Endometrium (tissue), 2 donors: ENCODE data around the gene ARHGAP8.

Experiments
- FAIRE-seq: peaks from 2 replicates; lab custom pipeline; 2012; peaks lifted over from hg19 to GRCh38; lab: Jason Lieb, UNC
- donor health status: control.
- donor health status: control.

The ARHGAP8 gene

DNA sequence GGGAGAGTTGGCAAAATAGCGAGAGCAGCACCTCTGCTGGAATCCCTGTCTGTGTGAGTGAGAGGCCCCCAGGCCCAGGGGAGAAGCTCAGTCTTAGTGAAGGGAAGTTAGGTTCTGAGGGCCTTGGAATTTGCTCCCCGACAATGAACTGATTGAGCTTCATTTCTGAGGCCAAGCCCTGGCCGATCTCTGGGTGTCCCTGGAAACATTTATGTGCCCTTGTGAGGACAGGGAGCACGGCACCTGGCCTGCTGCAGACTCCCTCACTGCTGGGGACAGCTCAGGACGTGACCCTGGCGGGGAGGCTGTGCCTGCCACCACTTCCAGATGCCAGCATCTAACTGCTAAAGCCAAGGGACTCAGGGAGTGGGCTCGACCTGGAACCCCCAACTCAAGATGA is 52.0 kb downstream of the ARHGAP8 start:
- FAIRE-seq: no peak

- no peak for FAIRE-seq
Measured at GRCh38 chr22:44805711-44806110, 53.3 kb downstream of the ARHGAP8 start.

GRCh38 chr22:44807232-44807631 is 54.9 kb downstream of the ARHGAP8 start:
- no peak for FAIRE-seq

DNA sequence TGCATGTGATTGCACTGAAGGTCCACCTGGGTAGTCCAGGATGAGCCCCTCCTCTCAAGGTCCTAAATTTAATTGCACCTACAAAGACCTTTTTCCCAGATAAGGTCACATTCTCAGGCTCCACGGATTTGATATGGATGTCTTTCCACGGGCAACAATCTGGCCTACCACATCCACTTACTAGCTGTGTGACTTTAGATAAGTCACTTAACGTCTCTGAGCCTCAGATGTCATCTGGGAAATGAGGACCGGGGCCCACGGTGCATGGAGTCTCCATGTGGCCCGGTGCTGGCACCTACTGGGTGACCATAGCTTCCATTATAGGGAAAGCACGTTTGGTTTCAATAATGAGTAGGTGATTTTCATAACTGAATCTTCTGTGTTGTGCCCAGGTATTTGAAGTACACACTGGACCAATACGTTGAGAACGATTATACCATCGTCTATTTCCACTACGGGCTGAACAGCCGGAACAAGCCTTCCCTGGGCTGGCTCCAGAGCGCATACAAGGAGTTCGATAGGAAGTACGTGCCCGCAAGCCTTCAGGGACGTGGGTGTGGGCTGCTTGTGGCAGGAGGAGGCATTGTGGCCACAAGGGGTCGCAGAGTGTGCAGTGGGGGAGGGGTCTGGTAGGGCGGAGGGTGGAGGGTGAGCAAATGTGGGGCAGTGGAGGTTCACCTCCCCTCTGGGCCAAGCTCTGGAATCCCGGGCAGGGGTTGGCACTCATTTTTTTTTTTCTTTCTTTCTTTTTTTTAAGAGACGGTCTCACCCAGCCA is 55.7 kb downstream of the ARHGAP8 start:
- FAIRE-seq: no peak

GRCh38 chr22:44809456-44809855 is 57.1 kb downstream of the ARHGAP8 start:
- no peak for FAIRE-seq

DNA sequence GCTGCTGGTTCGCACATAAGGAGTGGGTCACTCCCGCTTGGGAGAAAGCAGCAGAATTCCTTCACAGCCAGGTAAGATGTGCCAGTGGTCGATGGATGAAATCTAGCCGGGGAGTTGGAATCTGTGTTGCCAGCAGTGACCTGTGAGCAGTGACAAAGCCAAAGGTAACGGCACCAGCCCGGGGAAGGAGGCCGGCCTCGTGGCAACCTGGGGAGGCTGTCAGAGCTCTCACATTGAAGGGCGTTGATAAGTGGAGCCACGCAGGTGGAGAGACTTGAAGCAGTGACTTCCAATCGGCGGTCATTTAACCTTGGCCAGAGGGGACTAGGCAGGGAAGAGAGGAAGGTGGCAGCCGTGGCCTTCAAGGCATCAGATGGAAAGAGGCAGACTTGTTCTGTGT is 58.8 kb downstream of the ARHGAP8 start:
- no peak for FAIRE-seq

- no peak for FAIRE-seq
Measured at GRCh38 chr22:44813416-44813815, 61.0 kb downstream of the ARHGAP8 start.

DNA sequence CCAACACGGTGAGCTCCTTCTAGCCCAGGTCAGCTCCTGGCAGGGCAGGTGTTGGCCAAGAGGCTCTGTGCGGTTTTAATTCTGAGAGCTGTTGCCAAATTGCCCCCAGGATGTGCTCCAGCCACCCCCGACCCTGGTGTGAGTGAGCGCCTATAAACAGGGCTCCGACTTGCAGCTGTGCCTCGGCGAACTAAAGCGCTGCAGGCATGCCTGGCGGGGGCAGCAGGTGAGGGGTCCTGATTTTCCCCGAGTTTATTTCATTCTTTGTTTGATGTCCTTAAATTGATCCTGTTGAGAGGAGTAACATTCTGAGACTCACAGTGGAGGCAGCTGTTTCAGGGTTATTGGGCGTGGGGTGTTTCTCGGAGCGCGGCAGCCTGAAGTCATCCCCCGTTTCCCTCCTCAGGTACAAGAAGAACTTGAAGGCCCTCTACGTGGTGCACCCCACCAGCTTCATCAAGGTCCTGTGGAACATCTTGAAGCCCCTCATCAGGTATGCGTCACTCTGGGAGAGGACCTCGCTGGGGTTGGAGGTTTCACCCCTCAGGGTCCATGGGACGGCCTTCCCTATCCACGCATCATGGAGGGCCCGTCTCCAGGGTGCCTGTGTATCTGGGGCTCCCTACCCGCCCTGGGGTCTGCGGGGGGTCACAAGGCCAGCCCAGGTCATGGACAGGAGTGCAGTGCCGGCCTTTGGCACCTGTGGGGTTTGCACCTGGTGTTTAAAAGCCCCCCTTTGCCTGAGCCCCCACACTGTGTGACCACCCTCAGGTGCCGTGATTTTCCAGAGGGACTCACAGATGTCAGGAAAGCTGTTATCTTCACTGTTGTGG is 62.1 kb downstream of the ARHGAP8 start:
- FAIRE-seq: no peak

DNA sequence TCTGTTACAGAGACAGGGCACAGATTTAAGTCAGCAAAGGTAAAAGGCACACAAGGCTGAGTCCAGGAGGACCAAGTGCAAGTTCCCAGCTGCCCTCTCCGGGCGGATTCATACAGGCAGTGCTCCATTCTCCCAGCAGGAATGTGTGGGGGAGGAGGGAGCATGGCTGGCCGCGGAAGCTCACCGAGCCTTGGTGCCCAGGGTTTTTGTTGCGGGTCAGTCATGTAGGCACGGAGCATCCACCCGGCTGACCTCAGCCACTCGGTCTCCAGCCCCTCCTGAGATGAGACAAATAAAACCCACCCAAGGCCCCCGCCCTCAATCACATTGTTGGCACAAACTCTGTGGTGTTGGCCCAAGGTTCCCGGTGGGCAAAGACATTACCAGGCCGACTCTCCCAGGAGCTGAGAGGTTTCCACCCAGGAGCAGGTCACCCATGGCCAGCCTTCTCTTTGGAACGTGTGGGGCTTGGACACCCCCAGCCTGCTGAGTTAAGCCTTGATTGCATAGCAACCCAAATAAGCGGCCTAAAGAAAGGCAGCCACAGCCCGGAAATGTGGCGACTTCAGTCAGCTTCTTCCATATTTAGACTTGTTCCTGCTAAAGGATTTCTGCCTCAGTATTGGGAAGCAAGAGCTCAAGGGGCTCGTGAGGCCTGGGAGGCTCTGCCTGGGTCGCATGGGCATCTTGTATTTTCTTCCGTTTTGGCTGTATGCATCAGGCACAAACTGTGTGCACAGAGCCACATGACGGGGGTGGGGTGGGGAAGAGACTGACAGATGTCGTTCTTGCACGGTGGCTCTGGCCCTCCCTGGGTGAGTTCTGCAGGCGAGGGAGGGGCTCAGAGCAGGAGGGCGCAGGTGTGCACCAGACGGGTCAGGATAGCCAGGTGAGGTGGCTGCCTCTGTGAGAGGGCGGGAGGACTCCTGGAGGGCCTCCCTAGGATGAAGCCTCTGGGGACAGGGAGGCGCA is 63.0 kb downstream of the ARHGAP8 start:
- FAIRE-seq: no peak

DNA sequence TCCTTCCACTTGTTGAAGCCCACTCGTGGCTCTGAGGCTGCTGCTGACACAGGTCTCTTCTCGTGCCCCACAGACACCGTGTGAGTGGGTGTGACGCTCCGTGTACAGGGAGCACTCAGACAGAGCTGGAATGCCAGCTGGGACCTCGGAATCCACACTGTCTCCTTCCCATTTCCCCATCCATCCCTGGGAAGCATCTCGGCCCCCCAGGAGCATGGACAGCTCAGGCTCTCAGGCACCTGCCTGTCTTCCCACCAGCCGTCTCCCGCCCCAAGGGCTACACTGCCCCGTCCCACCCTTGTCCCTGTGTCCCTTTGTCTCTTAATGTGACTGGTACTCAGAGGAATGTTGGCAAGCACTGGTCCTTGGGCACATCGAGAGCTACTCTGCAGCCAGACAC is 63.8 kb downstream of the ARHGAP8 start:
- FAIRE-seq: no peak

DNA sequence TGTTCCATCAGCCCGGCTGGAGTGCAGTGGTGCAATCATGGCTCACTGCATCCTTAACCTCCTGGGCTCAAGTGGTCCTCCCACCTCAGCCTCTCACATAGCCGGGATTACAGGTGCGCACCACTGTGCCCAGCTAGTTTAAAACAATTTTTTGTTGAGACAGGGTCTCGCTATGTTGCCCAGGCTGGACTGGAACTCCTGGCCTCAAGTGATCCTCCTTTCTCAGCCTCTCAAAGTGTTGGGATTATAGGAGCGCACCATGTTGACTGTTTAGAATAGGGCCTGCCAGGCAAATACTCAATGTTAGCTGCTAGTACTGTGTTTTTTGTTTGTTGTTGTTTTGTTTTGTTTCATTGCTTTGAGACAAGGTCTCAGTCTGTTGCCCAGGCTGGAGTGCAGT is 66.4 kb downstream of the ARHGAP8 start:
- FAIRE-seq: no peak

DNA sequence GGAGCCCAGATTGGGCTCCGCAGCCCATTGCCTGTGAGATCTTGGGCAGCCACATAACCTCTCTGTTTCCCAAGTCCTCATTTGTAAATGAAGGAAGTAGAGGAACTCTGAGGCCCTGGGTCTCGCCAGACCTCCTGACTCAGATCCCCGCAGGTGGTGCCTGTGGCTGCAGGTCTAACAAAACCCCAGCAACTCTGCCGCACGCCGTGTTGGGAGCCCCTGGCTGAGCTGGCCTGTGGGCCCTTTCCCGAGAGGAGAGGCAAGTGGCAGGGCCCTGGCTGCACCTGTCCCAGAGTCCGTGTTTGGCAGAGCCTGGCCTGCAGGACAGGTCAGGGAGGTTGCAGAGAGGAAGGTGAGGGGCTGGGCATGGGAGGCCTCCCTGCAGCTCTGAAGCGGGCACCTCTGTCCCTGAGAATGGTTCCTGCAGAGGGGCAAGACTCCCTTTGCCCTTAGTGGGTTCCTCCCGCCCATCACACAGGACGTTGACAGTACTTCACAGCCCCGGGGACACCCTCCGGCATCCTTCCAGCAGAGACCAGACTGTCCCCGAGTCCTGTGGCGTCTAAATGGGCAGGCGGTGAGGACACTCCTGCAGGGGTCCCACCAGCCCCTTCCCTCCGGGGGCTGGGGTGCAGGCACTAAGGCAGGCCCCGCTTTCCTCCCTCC is 67.7 kb downstream of the ARHGAP8 start:
- no peak for FAIRE-seq

- FAIRE-seq: no peak
Measured at GRCh38 chr22:44821741-44822475, 69.5 kb downstream of the ARHGAP8 start.

- no peak for FAIRE-seq
Measured at GRCh38 chr22:44822534-44822933, 70.2 kb downstream of the ARHGAP8 start.

DNA sequence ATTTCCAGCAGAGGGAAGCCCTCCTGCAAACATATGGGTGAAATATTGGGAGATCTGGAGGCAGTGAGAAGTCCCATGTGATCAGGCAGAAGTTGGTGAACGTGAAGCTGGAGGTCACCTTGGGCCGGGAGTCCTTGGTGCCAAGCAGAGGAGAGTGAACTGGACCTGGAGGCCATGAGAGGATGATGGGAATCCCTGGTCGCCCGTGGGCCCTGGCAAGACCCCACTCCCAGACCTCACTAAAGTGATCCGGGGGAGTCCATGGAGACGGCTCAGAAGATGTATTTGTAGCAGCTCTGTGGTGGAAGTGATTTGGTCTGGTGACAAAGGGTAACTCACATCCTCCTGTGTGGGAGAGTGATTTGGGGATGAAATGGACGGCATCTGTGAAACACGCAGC is 71.0 kb downstream of the ARHGAP8 start:
- no peak for FAIRE-seq

DNA sequence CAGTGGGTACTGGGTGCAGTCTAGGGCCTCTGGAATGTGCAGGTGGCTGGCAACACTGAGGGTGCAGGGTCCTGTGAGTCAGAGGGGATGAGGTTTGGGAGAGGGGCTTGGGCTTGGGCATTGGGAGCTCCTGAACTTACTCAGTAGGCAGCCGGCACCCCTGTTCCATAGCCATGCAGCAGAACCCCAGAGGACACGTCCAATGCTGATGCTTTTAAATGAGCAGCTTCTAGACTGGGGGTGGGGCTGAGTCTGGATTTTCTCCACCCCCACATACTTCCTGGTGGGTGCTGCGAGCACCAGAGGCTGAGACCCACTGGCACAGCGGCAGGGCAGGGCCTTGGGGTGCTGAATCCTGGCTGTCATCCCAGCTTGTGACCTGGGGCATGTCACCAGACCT is 71.4 kb downstream of the ARHGAP8 start:
- FAIRE-seq: no peak

- FAIRE-seq: no peak
Measured at GRCh38 chr22:44824271-44824670, 71.9 kb downstream of the ARHGAP8 start.

- no peak for FAIRE-seq
Measured at GRCh38 chr22:44825310-44826150, 73.2 kb downstream of the ARHGAP8 start.

DNA sequence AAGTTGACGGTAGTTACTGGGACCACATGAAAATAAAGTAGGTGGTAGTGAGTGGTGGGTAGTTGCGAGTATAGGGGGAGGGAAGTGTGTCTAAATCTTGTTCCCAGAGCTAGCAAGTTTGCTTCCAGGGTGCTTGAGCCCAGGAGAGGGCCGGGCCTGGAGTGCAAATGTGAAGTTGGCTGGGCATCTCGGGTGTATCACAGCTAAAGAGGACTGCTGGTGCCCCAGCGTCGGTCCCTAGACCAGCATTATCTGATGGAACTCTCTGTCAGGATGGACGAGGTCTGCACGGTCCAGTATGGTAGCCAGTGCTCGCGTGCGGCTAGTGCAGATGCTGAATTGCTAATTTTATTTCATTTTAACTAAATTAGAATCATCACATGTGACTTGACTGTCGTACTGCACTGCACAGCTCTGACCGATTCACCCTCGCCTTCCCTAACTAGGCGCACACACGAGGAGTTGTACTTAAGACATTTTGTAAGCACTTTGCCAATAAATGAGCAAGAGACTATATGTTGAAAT is 75.4 kb downstream of the ARHGAP8 start:
- FAIRE-seq: no peak

GRCh38 chr22:44828193-44828592 is 75.8 kb downstream of the ARHGAP8 start:
- no peak for FAIRE-seq
